Glutamatergic neuron (in vitro differentiated cells): ENCODE data around the gene GTF2A1. TPM values are rescaled to one million over a fixed set of nuclear protein-coding genes. Genes with fewer than 3 reads are reported as not detected.

Experiments used
- DNase-seq: peaks from one replicate; pipeline ENCODE4 v3.0.0; 2022
- H3K27ac Mint-ChIP-seq: one replicate; pipeline ENCODE4 v1.8.0; 2020; ENCODE audit warnings: mild to moderate bottlenecking, mixed read lengths, inconsistent platforms; ENCODE audit not compliant: unreplicated experiment
- H3K27me3 Mint-ChIP-seq: one replicate; pipeline ENCODE4 v1.8.0; 2020; ENCODE audit warnings: mild to moderate bottlenecking, moderate library complexity, mixed read lengths, inconsistent platforms; ENCODE audit not compliant: unreplicated experiment
- H3K36me3 Mint-ChIP-seq: one replicate; pipeline ENCODE4 v1.8.0; 2020; ENCODE audit warnings: mild to moderate bottlenecking, mixed read lengths, inconsistent platforms; ENCODE audit not compliant: unreplicated experiment
- H3K4me1 Mint-ChIP-seq: one replicate; pipeline ENCODE4 v1.8.0; 2020; ENCODE audit warnings: mild to moderate bottlenecking, low read depth, mixed read lengths, inconsistent platforms; ENCODE audit not compliant: unreplicated experiment
- H3K4me3 Mint-ChIP-seq: one replicate; pipeline ENCODE4 v1.8.0; 2020; ENCODE audit warnings: mild to moderate bottlenecking, mixed read lengths, inconsistent platforms; ENCODE audit not compliant: unreplicated experiment
- H3K9me3 Mint-ChIP-seq: one replicate; pipeline ENCODE4 v1.8.0; 2020; ENCODE audit warnings: mild to moderate bottlenecking, moderate library complexity, mixed read lengths, inconsistent platforms; ENCODE audit not compliant: unreplicated experiment
- long read RNA-seq: library from polyadenylated mRNA; unstranded; transcript quantifications from one replicate; pipeline ENCODE4 v2.0.0, GENCODE V29; 2020; ENCODE audit not compliant: unreplicated experiment
- total RNA-seq: library from RNA; stranded (reverse); fragmentation: NEBNext Ultra II Directional; extraction: Animal tissue kit (Norgen Biotek cat#: 25700); gene quantifications from one replicate; pipeline ENCODE4 v1.2.1, GENCODE V29; 2021; ENCODE audit not compliant: unreplicated experiment
- TF ChIP-seq, protein P1 (sequence below): fragments of 200-600 bp; sonication (generic); IDR thresholded peaks from one replicate; pipeline ENCODE4 v1.5.0; 2021; ENCODE audit not compliant: partially characterized antibody, unreplicated experiment

The GTF2A1 gene
- 62.3 TPM for total RNA-seq
- long read RNA-seq, full-length matches to known transcripts = 1 of 2 reads
- long read RNA-seq, partial matches to known transcripts = 1 of 2 reads
- long read RNA-seq, other reads (novel, unspliced or antisense) = 0 of 2 reads

DNA sequence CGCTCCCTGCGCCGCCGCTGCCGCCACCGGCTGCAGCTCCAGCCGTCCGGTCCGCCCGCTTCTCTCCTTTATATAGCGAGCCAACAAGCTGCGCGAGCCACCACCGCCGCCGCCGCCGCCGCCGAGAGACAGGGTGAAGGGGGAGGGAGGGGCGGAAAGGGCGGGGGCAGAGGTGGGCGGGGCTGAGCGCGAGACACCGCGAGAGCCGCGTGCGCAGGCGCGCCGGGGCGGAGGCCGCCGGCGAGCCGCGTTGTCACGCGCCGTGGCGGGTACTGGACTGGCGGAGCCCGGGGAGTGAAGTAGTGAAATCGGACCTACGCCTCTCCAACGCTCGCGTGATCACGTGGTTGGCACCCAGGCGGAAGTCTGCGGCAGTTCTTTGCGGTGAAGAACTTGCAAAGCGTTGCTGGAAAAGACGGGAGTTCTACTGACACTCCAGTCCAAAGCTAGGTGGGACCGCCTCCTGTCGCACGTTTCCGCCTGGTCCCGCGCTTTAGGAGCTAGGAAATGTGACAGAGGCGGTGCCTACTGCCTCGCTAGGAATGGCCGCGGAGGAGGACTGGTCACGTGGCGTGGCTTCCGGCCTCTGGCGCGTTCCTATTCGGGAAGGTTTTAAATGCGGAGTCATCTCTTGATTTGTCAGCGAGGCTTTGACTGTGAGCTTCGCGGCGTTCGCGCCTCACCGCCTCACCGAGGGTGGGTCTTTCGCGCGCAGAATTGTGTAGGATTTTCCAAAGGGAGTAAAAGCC lies at the start of gene GTF2A1:
Gene GTF2A1 (minus strand): TSS at position 130 of the 749 bp plus-strand sequence. CDS start 441 bp downstream, outside the sequence.
- TF ChIP-seq, protein P1, sequence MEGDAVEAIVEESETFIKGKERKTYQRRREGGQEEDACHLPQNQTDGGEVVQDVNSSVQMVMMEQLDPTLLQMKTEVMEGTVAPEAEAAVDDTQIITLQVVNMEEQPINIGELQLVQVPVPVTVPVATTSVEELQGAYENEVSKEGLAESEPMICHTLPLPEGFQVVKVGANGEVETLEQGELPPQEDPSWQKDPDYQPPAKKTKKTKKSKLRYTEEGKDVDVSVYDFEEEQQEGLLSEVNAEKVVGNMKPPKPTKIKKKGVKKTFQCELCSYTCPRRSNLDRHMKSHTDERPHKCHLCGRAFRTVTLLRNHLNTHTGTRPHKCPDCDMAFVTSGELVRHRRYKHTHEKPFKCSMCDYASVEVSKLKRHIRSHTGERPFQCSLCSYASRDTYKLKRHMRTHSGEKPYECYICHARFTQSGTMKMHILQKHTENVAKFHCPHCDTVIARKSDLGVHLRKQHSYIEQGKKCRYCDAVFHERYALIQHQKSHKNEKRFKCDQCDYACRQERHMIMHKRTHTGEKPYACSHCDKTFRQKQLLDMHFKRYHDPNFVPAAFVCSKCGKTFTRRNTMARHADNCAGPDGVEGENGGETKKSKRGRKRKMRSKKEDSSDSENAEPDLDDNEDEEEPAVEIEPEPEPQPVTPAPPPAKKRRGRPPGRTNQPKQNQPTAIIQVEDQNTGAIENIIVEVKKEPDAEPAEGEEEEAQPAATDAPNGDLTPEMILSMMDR = no peak
- Mint-ChIP-seq H3K9me3 (peaks cover 19% of the 10 kb centered on the region), H3K4me3 (peak within 1 kb of the TSS; percentile 98), H3K4me1 (peaks cover 14% of the 10 kb centered on the region), H3K27me3 (peaks cover 16% of the 10 kb centered on the region), H3K36me3 (no peaks in the 10 kb centered on the region), H3K27ac (peak within 1 kb of the TSS; percentile 98)
- peak; percentile 94 for DNase-seq

DNA sequence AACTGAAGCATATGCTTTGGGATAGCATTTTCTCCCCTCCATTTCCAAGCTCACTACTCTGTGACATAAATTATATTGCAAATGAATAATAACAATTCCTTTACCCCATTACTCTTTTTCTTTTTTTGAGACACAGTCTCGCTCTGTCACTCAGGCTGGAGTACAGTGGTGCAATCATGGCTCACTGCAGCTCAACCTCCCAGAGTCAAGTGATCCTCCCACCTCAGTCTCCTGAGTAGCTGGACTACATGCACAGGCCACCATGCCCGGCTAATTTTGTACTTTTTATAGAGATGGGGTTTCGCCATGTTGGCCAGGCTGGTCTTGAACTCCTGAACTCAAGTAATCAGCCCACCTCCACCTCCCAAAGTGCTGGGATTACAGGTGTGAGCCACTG lies 49.2 kb upstream of the GTF2A1 start:
- H3K36me3 Mint-ChIP-seq = no peaks in the 10 kb centered on the region
- peaks cover 3% of the 10 kb centered on the region for H3K27me3 Mint-ChIP-seq
- TF ChIP-seq, protein P1 = no peak
- H3K27ac Mint-ChIP-seq = peak overlapping the region; percentile 89
- H3K4me1 Mint-ChIP-seq = peaks cover 54% of the 10 kb centered on the region
- no peak for DNase-seq
- peaks cover 4% of the 10 kb centered on the region for H3K9me3 Mint-ChIP-seq
- no peak overlapping the region for H3K4me3 Mint-ChIP-seq

DNA sequence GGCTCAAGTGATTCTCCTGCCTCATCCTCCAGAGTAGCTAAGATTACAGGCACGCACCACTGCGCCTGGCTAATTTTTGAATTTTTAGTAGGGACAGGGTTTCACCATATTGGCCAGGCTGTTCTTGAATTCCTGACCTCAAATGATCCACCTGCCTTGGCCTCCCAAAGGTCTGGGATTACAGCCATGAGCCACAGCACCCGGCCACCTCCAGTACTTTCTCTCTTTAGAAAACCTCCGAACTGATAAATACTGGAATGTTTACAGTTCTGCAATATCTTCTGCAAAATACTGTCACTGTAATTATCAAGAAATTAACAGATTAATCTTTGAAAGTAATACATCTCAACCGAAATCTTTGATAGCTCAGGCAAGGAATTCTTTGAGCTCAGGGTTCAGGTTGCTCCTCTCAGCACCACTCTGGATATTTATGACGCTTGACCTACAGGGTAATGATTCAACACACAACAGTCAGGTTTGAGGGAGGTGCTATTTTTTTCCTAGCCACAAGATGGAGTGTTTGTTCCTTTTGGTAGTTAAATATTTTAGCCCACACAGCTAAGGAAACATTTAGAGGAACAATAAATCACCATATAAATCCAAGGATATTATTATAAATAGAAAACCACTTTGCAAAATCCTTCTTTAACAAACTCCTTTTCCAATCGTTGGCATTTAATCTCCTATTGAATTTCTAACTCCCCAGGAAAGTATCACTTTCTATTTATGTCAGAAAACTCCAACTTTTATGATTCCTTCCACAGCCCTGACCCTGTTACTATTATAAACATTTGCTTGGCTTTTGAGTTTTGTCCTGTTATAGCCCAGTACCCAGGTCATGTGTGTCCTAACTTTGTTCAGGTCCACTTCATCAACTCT lies 48.6 kb upstream of the GTF2A1 start:
- H3K27ac Mint-ChIP-seq = peak overlapping the region; percentile 89
- H3K27me3 Mint-ChIP-seq = peaks cover 2% of the 10 kb centered on the region
- peaks cover 49% of the 10 kb centered on the region for H3K4me1 Mint-ChIP-seq
- TF ChIP-seq, protein P1 = peak; percentile 72
- DNase-seq = no peak
- H3K36me3 Mint-ChIP-seq = no peaks in the 10 kb centered on the region
- peaks cover 4% of the 10 kb centered on the region for H3K9me3 Mint-ChIP-seq
- no peak overlapping the region for H3K4me3 Mint-ChIP-seq

DNA sequence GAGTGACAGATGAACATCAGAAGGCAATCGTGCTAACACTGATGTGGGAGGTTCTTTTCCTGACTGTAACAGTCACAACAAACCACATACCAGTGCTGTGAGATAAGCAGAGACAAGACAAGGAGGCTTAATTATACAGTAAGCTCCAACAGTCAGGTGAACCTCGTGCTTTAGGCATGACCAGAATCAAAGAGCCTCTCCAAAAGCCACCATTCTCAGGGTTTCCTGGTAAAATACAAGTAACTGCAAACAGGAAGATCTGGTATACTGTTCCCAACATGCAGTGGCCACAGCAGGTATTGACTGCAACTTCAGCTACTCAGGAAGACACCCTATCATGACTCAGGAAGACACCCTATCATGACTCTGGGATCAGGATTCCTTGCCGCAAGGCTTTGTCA lies 47.3 kb upstream of the GTF2A1 start:
- TF ChIP-seq, protein P1 = no peak
- H3K4me1 Mint-ChIP-seq = peaks cover 43% of the 10 kb centered on the region
- H3K4me3 Mint-ChIP-seq = no peak overlapping the region
- DNase-seq = no peak
- H3K27me3 Mint-ChIP-seq = peaks cover 1% of the 10 kb centered on the region
- H3K27ac Mint-ChIP-seq = no peak overlapping the region
- peaks cover 4% of the 10 kb centered on the region for H3K9me3 Mint-ChIP-seq
- no peaks in the 10 kb centered on the region for H3K36me3 Mint-ChIP-seq
